ENCODE measurements around the gene FSTL4.
"Not testable (repeated sequence)": the region's sequence is repeated elsewhere in the genome, so short reads cannot be mapped to it uniquely, and the experiment has no call there.

Gene FSTL4

DNA sequence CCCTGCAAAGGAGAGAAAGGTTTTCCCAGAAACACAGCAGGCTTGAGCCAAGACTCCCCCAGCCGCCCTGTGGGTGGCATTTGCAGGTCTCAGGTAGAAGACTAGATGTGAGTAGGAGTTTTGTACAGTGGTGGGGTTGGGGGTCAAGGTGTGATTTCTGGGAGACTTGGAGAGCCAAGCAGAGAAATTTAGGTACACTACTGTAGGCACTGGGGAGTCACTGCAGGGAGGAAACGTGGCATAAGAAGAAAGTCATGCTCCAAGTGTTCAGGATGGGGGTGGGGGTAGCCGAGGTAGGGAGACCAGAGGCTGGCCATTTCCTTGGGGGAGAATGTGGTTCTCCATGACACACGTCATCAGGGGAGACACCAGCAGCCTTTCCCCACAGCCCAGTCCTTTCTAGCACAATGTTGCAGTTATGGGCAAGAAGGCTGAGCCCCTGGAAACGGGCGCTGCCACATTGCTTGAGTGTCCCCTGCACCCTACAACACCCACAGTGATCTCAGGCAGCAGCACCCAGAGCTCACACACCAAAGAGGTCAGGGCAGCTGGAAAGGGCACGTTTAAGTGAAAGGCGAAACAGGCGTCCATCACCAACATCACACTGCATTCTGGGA, 210.5 kb downstream of the FSTL4 start:
- no peak for DNase-seq (ENCODE audit: low spot score)

DNA sequence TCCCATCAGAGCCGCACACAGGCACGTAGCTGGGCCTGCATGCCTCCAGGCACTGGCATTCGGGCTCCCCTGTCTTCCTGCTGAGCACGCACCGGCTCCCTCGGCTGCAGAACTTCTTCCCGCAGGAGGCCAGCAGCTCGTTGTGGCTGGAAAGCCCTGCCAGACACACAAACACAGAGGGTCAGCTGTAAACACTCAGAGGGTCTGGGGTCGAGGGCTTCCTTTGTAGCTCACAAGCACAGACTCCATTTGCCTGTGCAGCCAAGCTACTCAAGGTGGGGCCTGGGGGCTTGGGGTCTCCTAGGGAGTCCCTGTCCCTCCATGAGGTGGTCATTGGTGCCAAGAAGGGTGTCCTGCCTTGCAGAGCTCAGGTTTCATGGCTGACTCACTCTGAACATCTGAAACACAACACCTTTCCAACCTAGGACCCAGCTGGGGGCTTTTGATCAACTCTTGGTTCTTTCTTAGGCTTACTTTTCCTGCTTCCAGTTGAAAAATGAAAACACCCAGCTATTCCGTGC, 211.4 kb downstream of the FSTL4 start:
- no peak for DNase-seq (ENCODE audit: low spot score)

DNA sequence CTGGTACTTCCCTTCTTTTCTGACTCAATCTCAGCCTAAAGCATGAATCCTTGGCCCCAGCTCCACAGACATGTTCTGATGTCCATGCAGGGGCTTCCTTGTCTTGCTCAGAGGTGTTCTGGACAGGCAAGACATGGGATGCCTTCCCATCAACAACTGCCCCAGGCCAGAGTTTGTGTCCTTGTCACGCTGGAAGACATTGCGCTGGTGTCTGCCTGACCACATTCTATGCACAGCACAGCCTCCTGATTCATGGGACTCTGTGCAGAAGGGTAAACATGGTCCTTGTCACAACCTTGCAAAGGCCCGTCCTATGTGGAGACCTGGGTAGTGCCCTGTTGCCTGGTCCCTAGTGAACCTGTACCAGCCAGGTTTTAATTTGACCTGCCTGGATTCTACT, 212.2 kb downstream of the FSTL4 start:
- no peak for DNase-seq (ENCODE audit: low spot score)

DNA sequence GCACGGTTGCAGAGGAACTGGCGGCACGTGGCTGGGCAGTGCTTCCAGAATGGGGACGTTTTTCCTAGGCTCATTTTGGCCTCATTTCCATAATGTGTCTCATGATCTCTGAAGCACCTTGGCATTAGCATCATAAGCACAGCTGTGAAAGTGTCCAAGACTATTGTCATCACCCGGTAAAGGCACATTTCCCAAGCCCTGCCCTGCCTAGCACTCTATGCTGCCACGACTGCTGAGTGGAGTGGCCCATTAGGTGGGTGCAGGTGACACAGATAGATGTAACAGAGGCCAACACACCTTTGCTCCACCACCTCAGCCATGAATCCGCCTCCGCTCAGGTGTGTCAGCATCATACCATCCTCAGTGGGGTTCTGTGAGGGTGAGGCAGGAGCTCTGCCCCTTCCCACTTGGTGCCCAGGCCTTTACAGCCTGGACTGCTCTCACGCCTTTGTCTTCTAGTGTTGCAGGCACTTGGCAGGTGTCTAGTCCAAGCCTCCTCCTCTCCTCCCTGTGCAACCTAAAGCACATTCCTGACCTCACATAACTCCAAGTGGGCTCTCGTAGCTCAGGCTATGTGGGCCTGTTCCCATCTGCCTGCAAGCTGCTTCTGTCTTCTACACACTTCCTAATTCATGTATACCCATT, 213.0 kb downstream of the FSTL4 start:
- DNase-seq (ENCODE audit: low spot score), result no peak

DNA sequence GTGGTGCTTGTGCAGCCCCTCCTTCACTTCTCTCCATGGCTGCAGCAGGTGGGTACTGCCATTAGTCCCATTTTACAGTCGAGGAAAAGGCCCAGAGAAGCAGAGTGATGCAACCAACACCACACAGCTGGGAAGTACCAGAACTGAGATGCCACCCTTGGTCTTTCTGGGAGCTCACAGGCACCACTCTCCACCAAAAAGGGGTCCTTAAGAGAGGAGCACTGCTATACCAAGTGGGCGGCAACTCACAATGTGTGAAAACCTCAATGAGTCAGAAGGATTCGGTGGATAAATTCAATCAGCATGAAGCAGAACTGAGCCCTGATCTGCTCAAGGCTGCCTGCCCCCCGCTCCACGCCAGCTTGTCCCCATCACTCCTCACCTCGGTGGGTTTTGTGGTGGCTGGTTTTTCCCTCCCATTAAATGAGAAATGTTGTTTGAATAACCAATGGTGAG, 213.7 kb downstream of the FSTL4 start:
- no peak for DNase-seq (ENCODE audit: low spot score)

DNA sequence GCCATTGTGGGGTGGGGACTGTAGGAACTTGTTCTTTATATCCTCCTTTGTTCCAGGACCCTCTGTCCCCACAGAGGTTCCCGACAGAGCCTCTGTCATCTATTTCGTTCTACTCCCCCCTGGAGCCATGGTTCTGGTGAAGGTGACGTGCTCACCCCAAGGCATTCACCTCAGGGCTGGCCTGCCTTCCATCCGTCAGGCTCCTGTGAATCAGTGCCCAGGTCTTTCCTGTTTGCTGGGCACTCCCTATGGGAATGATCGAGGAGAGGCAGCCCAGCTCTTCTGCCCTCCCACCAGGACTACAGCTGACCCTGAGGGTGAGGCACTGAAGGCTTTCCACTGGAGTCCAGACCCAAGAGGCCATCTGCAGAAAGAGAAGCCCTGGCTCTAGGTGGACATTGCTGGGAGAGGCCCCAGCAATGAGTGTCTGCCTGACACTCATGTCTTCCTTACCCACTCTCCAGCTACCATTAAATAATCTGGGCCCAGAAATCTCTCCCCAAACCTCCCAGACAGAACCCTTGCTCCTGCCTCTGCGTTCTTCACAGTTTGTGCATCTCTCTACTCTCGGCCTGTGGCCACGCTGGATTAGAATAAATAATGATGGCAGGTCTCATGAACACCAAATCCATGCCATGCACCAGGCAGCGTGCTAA, 214.2 kb downstream of the FSTL4 start:
- no peak for DNase-seq (ENCODE audit: low spot score)

DNA sequence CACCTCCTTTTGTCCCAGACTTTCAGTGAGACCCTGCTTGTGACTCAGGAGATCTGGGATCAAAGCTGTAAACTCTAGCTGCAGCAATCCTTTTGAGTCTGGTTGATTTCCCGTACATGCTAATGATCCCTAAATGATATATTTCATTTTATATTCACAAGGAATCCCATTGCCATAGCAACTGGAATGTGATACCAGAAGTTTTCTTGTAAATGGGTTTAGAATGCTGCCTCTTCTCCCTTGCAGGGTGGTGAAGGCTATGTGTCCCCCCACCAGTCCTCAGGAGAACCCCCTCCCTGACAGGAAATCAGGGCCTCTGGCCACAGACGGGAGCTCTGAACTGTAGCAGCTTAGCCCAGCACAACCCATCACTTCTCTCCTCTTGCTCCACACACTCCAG, 215.0 kb downstream of the FSTL4 start:
- DNase-seq (ENCODE audit: low spot score), result no peak

DNA sequence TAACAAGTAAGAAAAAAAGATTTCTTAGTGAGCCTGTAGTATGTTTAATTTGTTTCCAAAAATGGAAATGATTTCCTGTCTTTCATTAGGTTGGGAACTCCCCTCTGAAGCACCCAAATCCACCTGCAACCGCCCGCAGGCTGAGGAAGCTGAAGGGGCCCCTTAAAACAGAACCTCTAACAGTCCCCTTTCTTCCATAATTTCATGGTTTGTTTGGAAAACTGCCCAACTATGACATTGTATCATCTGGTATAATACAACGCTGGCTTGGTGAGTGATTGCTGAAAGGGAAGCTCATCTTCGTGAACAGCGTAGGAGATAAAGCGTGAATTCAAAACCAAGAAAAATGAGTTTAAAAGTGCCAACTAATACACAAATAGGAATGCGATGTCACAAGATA, 215.5 kb downstream of the FSTL4 start:
- DNase-seq (ENCODE audit: low spot score), result no peak

DNA sequence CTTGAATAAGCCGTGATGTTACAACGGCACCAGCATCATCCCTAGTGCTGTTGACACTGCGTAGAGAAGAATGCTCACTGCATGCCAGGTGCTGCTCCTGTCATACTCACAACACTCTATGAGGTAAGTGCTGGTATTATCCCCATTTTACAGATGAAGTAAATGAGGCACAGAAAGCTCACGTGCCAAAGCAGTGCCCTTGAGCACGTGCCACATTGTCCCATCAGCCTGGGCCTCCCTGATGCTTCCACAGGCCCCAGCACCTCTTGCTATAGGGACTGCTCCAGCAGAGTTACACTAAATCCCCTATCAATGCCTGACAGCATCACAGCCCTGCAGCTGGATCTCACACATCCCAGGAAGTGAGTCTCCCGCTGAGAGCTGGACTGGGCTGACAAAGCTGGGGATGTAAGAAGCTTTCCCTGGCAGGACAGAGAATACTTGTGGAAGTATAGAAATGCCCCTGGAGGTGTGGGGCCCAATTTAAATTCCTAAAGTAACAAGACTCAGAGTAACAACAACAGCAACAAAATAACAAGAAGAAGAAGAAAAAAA, 216.1 kb downstream of the FSTL4 start:
- DNase-seq (ENCODE audit: low spot score), result no peak

DNA sequence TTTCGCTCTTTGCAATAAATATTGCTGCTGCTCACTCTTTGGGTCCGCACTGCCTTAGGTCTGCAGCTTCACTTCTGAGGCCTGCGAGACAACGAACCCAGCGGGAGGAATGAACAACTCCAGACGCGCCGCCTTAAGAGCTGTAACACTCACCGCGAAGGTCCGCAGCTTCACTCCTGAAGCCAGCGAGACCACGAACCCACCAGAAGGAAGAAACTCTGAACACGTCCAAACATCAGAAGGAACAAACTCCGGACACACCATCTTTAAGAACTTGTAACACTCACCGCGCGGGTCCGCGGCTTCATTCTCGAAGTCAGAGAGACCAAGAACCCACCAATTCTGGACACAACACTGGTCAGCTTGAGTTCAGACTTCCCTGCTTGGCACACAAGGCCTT, 217.1 kb downstream of the FSTL4 start:
- DNase-seq (ENCODE audit: low spot score), result not testable (repeated sequence)

DNA sequence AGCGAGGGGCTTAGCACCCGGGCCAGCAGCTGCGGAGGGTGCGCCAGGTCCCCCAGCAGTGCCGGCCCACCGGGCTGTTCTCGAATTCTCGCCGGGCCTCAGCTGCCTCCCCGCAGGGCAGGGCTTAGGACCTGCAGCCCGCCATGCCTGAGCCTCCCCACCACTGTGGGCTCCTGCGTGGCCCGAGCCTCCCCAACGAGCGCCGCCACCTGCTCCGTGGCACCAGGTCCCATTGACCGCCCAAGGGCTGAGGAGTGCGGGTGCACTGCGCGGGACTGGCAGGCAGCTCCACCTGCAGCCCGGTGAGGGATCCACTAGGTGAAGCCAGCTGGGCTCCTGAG, 217.9 kb downstream of the FSTL4 start:
- not testable (repeated sequence) for DNase-seq (ENCODE audit: low spot score)

DNA sequence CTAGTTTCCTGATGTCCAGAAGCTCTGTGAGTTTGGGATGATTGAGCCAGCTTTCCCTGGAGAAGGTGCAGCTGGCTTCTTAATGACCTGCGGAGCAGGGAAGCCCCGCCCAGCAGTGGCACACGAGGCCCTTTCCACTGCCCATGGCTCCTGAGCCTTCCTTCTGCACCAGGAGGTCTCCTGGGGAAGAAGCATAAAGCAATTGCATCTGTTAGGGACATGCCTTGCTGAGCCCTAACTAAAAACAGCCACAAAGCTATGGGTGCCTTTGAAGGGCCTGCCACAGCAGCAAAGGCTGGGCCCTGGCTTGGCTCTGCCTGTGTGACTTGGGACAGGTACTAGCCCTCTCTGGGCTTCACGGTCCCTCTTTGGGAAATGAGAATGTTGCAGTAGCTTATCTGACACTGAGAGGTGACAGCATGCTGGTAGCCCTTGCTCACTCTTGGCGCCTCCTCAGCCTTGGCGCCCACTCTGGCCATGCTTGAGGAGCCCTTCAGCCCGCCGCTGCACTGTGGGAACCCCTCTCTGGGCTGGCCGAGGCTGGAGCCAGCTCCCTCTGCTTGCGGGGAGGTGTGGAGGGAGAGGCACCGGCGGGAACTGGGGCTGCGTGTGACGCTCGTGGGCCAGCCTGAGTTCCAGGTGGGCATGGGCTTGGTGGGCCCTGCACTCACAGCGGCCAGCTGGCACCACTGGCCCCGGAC, 218.4 kb downstream of the FSTL4 start:
- no peak for DNase-seq (ENCODE audit: low spot score)

DNA sequence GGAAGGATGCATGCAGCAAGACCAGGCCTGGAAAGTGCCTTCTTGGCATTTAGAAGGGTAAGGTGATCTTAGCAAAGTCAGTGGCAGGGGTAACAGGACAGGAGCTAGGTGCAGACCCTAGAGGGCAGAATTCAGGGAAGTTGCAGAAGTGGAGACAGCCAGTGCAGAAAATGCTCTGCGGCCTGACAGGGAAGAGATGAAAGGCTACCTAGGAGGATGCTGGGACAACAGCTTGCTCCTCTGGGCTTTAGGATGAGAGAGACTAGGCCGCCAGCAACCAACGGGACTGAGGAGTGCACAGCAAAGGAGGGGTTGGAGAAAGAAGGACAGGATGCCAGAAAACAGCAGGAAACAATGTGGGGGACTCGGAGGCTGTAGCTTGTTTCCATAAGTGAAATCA, 219.9 kb downstream of the FSTL4 start:
- no peak for DNase-seq (ENCODE audit: low spot score)

DNA sequence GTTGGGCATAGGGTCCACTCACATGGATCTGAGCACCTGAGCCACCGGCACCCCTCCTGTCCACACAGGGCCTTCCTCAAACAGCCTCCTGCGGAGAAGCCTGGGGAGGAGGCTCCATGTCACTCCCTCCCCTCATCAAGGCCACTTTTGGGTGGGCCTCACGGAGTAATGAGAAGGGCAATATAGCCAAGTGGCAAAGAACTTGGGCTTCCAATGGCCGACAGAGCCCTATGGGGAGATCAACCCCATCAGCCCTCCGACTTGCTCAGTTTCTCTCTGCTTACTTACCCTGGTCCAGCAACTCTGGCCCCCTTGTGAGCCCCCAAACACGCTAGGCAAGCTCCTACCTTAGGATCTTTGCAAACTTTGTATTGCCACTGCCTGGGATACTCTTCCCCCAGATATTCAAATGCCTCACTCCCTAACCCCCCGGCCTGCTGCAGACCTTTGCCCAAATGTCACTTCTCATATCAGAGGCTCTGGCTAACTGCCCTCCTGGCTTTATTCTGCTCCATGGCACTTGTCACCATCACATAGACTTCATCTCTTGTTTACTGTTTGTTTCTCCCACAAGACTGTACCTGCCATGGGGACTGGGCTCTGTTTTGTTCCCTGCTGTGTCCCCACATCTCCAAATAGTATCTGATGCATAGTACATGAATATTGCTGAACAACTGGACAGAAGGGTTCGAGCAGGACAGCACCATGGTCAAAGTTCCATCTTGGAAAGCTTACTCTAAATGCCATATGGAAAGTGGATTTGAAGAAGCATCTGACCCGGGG, 220.8 kb downstream of the FSTL4 start:
- no peak for DNase-seq (ENCODE audit: low spot score)

DNA sequence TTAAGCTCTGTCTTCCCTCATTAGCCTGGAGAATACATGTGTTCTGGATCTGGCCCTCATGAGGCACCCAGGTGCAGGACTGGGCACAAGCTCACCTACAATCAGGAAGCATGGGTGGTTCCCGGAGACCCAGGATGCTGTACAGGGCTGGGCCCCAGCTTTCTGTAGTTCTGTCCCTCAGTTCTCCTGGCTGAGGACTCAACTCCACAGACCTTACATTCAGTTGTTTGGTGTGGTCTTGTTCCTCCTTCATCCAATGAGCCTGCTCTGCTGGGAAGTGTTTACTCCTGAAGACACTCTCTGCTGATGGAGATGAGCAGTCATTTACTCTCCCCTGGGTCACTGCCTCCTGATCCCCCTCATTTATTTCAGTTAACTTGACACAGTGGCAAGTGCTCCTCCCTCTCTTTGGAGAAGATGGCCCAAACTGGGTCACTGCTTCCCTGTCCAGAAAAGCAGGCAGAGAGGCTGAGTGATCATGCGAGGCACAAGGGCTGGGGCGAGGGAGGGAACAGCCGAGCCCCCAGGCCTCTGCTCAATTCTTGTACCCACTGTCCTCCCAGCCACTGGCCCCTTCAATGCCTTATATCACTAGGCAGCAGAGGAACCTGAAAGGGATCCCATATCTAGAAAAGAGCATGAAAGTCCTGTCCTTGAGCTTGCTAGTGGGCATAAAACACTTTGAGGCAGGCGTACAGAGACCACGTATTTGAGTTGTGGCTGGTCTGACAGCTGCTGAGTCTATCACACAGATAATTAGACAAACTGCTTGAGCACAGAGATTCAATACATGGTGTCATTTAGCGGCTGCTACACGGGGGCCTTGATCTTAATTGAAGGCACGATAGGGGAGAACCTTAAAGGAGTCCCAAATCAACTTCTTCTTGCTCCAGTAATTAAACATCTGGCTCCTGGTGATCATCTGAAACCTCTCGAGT, 221.7 kb downstream of the FSTL4 start:
- DNase-seq (ENCODE audit: low spot score), result no peak

DNA sequence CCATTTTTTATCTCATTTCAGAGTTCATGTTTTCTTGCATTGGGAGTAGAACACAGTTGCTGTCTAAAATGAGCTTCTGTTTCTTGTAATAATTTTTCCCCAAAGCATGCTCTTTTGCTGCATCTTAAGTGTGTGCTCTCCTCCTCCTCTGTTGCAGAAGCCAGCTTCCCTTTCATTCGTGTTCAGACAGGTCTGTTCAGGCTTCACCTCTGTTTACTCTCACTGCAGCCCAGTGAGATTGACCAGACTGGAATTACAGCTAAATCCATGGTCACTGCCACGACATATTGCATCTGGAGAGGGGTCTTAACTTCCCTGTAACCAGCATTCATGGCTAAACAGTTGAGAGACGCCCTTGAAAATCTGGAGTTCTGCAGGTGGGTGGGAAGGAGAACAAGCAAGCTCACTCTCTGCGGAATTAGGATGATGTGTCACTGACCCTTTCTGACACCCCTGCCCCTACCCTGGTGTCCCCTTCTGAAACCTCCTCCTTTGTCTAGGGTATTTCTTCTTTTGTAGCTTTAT, 223.2 kb downstream of the FSTL4 start:
- DNase-seq (ENCODE audit: low spot score), result no peak

DNA sequence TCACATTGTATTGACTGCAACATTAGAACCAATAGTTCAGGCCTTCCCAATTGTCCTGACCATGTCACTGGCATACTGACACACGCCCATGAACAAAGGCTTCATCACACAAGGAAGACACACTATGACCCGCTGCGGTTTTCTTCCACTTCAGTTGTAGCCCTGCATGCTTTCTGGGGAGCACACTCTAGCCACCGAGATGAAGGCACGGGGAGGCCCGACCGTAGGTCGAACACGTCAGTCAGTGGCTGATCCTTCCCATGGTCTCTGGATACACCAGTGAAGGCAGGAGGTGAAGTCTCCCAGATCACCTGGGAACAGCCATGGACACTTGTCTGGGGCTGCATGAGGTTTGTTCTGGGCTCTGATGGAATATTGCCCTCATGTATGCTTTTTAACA, 224.7 kb downstream of the FSTL4 start:
- no peak for DNase-seq (ENCODE audit: low spot score)

DNA sequence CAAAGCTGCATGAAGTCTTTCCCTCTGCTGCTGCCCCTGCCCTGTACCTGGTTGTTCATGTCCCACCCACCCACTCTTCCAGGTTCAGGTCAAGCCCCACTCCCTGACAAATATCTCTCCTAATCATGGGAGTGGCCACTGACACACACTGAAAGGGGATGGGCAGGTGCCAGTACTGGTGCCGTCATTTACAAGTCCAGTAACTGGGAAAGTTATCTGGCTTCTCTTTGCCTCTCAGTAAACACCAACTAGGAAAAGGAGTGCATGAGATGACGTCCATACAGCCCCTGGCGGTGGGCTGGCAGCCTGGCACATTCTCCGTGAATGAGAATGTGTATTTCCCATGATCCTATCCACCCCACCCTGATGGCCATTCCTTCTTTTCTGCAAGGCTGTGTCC, 225.2 kb downstream of the FSTL4 start:
- DNase-seq (ENCODE audit: low spot score), result no peak

DNA sequence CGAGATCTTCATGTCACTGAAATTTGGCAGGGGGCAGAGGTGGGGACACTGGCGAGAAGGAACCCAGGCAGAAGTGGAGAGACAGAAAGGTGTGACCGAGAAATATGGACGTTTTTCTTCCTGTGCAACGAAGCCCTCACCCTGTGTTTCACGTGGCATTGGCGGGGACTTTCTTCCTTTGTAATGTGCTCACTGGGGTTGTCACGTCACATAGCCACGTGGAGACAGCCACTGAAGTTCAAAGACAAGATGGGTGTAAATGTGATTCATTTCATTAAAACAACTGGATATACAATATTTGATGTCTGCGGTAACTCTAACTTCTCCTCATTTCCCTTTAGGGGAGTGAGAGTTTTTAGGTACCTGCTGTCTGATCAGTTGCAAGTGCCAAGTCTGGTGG, 225.7 kb downstream of the FSTL4 start:
- DNase-seq (ENCODE audit: low spot score), result no peak

DNA sequence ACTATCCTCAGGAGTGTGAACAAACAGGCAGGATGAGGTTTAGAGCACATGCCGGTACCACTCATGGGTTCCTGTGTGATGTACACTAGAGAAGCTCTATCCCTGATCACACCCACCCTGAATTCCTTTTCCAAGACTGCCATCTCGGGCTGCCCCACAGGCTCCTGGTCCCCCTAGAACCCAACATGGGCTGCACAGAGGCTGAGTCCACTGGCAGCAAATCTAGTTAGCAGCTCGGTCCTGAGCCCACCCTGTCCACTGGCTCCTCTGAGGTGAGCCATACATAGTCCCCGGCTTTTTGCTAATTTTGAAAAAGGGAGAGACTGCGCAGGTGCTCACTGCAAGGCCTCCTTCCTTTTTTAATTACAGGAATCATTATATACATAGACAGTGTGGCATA, 227.0 kb downstream of the FSTL4 start:
- no peak for DNase-seq (ENCODE audit: low spot score)

All from globus pallidus (tissue), 1 donor.